ENCODE data around the gene ETNK2.

ETNK2 gene

GRCh38 chr1:204151552-204152309, at the start of gene ETNK2:
Gene ETNK2, minus strand, starts transcription at chr1:204152044. Its CDS starts 192 bp downstream, at chr1:204151852.
- no peak for TF ChIP-seq CTCF (conservative IDR thresholded peaks at IDR 0.05; ENCODE audit: low read depth, low read length)
- peak within 1 kb of the TSS; percentile 67 for H3K4me3 ChIP-seq (ENCODE audit: low read depth, low read length)
- peak; percentile 41 for DNase-seq (ENCODE audit: low read depth)

GRCh38 chr1:204201348-204202040, 49.6 kb upstream of the ETNK2 start:
- no peak for DNase-seq (ENCODE audit: low read depth)
- no peak overlapping the region for H3K4me3 ChIP-seq (ENCODE audit: low read depth, low read length)
- no peak for TF ChIP-seq CTCF (conservative IDR thresholded peaks at IDR 0.05; ENCODE audit: low read depth, low read length)

GRCh38 chr1:204199579-204199978, 47.7 kb upstream of the ETNK2 start:
- DNase-seq (ENCODE audit: low read depth): no peak
- no peak for TF ChIP-seq CTCF (conservative IDR thresholded peaks at IDR 0.05; ENCODE audit: low read depth, low read length)
- no peak overlapping the region for H3K4me3 ChIP-seq (ENCODE audit: low read depth, low read length)

GRCh38 chr1:204198348-204199340, 46.8 kb upstream of the ETNK2 start:
- peak; percentile 63 for DNase-seq (ENCODE audit: low read depth)
- no peak for TF ChIP-seq CTCF (conservative IDR thresholded peaks at IDR 0.05; ENCODE audit: low read depth, low read length)
- no peak overlapping the region for H3K4me3 ChIP-seq (ENCODE audit: low read depth, low read length)

- DNase-seq (ENCODE audit: low read depth): no peak
- TF ChIP-seq CTCF (conservative IDR thresholded peaks at IDR 0.05; ENCODE audit: low read depth, low read length): no peak
- H3K4me3 ChIP-seq (ENCODE audit: low read depth, low read length): no peak overlapping the region
These were observed 45.2 kb upstream of the ETNK2 start for GRCh38 chr1:204197068-204197467.

- TF ChIP-seq CTCF (conservative IDR thresholded peaks at IDR 0.05; ENCODE audit: low read depth, low read length): no peak
- peak; percentile 11 for DNase-seq (ENCODE audit: low read depth)
- H3K4me3 ChIP-seq (ENCODE audit: low read depth, low read length): no peak within 1 kb of the TSS
These were observed 44.4 kb upstream of the ETNK2 start, which contains the start of gene KISS1 for GRCh38 chr1:204196068-204196795. Gene KISS1, minus strand, starts transcription at chr1:204196491. Its CDS starts 3,615 bp downstream, at chr1:204192876.

All from choroid plexus epithelial cell (primary cell).